Right lobe of liver (tissue), 4 donors: ENCODE results near the gene STOX1.

Experiments
- POLR2A ChIP-seq: fragments of 450-650 bp; IDR thresholded peaks from one replicate; pipeline ENCODE4 v1.6.1; 2017; ENCODE audit warnings: antibody characterized with exemption, mild to moderate bottlenecking
- TF ChIP-seq, protein P1 (sequence below), 4 donors: fragments of 200-600 bp in 3 of 4; fragments of 450-650 bp in 1 of 4; IDR thresholded peaks; one replicate each; pipeline versions ENCODE4 v1.5.1 to v1.8.0; 2016 to 2022; ENCODE audit warnings: antibody characterized with exemption in 4 of 4, mild to moderate bottlenecking in 2 of 4
- donor health status: DM: no; HTN: no; CAD: no.
- donor health status: DM: no; HTN: no; CAD: no.
- donor health status: DM: no; HTN: yes; CAD: no.

DNA sequence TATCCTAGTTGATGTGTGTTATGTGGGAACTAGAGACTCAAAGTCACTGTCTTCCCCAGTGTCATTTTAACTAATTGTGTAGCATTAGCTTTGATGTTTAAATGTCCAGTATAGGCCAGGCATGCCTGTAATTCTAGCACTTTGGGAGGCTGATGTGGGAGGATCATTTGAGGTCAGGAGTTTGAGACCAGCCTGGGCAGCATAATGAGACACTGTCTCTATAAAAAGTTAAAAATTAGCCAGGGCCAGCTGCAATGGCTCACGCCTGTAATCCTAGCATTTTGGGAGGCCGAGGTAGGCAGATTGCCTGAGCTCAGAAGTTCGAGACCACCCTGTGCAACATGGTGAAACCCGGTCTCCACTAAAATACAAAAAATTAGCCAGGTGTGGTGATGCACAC is 98.2 kb downstream of the STOX1 start:
- TF ChIP-seq, protein P1, sequence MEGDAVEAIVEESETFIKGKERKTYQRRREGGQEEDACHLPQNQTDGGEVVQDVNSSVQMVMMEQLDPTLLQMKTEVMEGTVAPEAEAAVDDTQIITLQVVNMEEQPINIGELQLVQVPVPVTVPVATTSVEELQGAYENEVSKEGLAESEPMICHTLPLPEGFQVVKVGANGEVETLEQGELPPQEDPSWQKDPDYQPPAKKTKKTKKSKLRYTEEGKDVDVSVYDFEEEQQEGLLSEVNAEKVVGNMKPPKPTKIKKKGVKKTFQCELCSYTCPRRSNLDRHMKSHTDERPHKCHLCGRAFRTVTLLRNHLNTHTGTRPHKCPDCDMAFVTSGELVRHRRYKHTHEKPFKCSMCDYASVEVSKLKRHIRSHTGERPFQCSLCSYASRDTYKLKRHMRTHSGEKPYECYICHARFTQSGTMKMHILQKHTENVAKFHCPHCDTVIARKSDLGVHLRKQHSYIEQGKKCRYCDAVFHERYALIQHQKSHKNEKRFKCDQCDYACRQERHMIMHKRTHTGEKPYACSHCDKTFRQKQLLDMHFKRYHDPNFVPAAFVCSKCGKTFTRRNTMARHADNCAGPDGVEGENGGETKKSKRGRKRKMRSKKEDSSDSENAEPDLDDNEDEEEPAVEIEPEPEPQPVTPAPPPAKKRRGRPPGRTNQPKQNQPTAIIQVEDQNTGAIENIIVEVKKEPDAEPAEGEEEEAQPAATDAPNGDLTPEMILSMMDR (IDR thresholded peaks at IDR 0.05): no peak
- TF ChIP-seq POLR2A: no peak
